GM19193 (cell line): Measurements from ENCODE around the gene FNDC3A.

Experiments
- POLR2A ChIP-seq: IDR thresholded peaks from 4 replicates; pipeline ENCODE4 v1.6.1; 2011; ENCODE audit not compliant: insufficient read depth, insufficient read length; ENCODE audit errors: extremely low read depth

Gene FNDC3A

DNA sequence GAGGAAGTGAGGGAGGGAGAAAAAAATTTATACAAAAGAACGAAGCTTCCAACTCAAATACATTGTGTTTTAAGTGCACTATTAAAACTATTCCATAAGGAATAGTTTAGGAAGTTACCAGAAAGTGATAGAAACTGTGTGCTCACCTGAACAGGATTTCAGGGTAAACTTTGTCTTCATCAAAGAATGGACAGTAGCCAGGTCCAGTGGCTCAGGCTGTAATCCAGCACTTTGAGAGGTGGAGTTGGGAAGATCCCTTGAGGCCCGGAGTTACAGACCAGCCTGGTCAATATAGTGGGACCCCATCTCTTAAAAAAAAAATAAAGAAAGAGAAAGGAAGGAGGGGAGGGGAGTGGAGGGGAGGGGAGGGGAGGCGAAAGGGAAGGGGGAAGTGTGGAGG, 259.0 kb downstream of the FNDC3A start:
- TF ChIP-seq POLR2A = no peak

DNA sequence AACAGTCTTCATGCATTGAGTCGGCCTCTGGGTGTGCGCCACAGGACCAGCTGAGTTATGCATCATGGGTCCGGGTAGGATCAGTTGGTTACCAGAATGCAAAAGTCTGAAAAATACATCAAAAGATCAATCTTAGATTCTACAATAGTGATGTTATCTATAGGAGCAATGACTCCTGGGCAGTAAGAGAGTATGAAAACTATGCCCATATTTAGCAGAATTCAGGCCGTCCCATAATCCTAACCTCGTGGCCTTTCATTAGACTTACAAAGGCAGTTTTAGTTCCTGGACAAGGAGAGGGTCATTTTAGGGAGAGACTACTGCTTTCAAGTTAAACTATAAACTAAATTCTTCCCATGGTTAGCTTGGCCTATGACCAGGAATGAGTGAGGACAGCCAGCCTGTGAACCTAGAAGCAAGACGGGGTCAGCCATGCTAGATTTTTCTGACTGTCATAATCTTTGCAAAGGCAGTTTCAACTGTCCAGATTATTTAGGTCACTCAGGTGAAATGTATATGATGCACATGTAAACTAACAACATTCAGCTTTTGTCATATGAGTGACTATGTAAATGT, 260.2 kb downstream of the FNDC3A start:
- no peak for TF ChIP-seq POLR2A

DNA sequence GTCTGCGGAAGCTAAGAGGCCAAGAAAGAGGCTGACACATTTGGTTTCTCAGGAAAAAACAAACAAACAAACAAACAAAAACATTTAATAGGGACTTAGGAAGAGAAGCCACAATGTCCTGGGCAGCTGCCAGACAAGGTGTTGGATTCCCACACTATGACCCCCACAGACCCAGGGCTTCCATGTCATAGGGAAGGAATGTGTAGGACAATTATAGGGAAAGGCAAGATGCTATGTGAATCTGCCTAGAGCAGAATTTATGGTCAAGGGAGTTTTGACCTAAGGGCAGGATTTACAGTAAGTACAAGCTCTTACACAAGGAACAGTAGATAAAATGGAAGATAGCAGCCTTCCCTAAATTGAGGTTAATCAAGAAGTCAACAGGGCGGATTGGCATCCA, 262.9 kb downstream of the FNDC3A start:
- TF ChIP-seq POLR2A = no peak

DNA sequence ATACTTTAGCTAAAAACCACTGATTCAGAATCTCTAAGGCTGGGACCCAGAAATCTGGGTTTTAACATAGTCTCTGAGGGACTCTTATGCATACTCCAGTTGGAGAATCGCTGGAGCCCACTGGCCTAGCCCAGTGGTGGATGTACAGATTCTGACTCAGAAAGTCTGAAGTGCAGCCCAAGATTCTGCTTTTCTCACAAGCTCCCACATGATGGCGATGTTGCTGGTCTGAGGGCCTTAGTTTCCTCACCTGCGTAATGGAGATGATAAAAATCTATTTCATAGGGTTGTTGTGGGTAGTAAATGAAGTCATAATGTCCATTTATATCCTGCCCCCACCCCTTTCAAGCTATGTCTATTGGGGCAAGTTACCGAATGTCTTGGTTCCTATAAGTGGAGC, 264.3 kb downstream of the FNDC3A start:
- TF ChIP-seq POLR2A = no peak

DNA sequence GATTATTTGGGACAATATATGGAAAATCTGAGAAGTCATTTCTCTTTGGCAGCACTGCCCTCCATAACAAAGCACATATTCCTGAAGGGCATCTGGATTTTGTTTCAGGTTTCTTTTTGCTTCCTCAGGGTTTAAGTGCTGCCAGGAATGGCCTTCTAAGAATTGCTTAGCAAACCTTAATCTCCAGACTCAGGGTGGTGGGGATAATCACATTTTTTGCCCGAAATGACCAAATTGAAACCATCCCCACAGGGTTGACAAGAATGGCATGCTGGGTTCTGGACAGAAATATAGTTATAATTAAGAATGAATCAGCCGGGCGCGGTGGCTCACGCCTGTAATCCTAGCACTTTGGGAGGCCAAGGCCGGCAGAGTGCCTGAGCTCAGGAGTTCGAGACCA, 265.6 kb downstream of the FNDC3A start:
- no peak for TF ChIP-seq POLR2A

DNA sequence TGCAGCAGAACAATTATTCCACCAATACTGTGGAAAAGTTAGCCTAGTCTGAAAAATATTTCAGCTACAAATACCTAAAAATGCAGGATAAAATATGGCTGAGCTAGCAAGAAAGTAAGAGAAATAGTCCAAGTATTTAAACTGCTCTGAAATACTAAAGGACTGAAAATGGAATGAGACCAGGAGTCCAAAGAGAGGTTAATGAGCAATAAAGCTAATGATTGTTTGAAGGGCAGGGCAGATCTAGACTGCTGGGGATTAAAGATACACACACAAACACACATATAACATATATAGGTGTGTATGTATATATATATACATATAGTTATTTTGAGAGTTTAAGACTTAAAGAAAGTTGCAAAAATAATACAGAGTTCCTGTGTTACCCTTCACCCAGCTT, 269.4 kb downstream of the FNDC3A start:
- TF ChIP-seq POLR2A = no peak

DNA sequence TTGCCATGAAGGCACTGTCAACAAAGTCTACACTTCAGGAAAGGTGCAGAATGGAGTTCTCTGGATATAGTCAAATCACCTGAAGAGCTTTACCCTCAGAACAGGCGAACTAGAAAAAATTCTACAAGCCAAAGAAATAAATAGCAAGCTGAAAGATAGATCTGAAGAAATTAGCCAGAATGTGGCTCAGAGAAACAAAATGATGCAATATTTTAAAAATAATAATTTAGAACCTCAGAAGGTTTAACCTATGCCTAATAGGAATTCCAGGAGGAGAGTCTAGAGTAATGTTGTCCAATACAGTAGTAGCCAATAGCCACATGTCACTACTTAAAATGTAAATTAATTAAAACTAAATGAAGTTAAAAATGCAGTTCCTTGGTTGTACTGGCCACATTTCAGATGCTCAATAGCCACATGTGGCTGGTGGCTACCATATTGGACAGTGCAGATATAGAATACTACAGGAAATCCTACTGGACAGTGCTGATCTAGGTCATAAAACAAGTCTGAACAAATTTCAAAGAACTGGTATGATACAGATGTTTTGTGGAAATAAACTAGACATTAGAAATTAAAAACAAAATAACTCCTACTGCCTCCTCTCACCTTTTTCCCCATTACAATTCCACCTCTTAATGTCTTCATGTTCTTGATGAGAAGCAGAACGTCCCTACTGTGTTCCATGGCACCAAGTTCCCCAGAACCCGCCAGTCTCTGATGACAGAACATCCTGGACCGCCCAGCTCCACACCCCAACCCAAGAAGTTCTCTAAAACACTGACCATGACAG, 271.3 kb downstream of the FNDC3A start:
- TF ChIP-seq POLR2A = no peak

GRCh38 chr13:49247643-49248621, 272.2 kb downstream of the FNDC3A start, which contains the start of gene CDADC1:
TSS of gene CDADC1 (plus strand) at chr13:49247925. CDS start at chr13:49248038, 113 bp downstream.
- TF ChIP-seq POLR2A = peak; percentile 87

GRCh38 chr13:49248622-49249002, 272.9 kb downstream of the FNDC3A start:
- no peak for TF ChIP-seq POLR2A

DNA sequence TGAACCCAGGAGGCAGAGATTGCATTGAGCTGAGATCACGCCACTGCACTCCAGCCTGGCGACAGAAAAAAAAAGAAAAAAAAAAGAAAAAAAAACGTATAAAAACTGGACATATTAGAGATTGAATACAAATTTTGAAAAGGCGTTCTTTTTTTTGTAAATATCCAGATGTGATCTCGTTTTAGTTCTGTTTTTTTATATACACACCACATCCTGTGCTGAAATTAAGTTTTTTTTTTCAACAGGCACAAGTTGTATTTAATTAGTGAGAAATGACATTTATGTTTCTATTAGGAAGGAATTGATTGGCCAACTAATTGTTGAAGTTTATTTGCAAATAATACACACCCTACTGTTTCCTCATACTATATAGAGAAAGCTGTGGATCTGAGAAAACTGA, 275.6 kb downstream of the FNDC3A start:
- no peak for TF ChIP-seq POLR2A

DNA sequence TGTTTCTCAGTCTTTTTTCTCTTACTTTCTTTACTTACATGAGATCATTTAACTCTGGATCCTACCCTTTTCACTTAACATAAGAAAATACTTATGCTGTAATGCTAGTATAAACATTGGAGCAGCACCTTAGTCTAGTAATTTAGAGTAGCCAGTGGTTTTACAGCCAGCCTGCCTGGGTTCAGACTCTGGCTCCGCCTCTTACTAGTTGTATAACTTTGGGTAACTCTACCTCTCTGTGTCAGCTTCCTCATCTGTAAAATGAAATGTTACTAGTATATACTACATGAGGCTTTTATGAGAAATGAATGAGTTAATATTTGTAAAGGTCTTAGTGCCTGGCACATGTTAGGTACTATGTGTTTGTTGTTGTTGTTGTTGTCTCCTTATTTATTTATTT, 277.6 kb downstream of the FNDC3A start:
- TF ChIP-seq POLR2A = no peak

GRCh38 chr13:49254007-49254406, 278.3 kb downstream of the FNDC3A start:
- no peak for TF ChIP-seq POLR2A

DNA sequence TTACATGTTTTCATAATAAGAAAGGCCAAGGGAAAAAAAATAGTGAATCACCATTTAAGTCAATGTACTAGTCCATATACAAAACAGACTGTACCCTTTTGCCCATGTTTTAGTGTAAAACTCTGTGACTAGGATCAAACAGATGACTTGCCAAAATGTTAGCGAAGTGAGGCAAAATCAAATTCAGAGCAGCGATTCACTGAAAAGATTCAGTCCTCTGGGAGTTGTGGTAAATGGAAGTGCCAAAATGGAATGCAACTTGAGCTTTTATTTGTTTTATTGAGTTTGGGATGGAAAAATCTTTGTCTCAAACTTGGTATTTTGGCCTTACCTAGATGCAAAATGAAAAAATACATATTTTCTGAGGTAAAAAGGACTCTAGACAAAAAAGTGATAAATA, 281.1 kb downstream of the FNDC3A start:
- TF ChIP-seq POLR2A = no peak

GRCh38 chr13:49258089-49258796, 282.5 kb downstream of the FNDC3A start:
- no peak for TF ChIP-seq POLR2A
